ENCODE measurements around the gene USP2.

Gene USP2

GRCh38 chr11:119322921-119323531 lies 58.5 kb downstream of the USP2 start:
- DNase-seq (ENCODE audit: low read depth), result no peak

DNA sequence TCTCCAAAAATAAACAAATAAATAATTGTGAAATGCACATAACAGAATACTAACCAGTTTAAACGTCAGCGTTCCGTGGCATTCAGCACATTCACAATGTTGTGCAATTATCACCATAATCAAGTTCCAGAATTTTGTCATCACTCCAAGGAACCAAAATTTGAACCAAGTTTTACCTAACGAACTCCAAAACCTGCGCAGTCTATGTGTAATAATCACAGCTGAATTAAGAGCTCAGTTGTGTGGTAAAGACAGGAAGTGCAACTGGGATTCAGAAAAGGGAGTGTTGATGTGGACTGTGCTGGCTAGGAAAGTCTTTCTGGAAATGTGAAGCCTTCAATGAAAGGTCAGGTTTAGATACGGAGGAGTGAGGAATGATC lies 59.1 kb downstream of the USP2 start:
- DNase-seq (ENCODE audit: low read depth), result no peak

GRCh38 chr11:119320776-119321524 lies 60.5 kb downstream of the USP2 start:
- DNase-seq (ENCODE audit: low read depth), result peak; percentile 32

- no peak for DNase-seq (ENCODE audit: low read depth)
Measured at GRCh38 chr11:119320240-119320775, 61.2 kb downstream of the USP2 start.

DNA sequence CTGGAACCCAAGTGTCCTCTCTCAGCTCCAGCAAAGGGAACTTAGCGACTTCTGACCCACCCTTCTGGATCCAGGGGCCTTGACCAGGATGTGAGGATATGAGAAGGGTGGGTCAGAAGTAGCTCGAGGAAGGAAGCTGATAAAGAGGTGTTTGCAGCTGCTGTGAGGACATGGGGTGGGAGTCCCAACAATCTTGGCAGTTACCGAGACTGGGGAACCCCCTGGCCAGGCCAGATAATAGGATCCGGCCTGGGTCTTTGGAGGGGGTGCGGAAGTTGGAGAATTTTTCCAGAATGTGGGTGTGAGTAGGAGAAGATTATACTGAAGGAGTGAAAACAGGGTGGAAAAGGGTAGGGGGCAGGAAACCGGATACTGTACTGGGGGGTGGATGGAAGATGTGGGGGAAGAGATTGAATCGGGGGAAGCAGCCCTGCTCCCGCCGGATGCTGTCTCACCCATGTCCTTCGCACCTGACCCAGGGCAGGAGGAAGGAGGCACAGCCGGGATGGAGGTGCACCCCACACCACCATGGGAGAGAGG lies 61.7 kb downstream of the USP2 start:
- no peak for DNase-seq (ENCODE audit: low read depth)

DNA sequence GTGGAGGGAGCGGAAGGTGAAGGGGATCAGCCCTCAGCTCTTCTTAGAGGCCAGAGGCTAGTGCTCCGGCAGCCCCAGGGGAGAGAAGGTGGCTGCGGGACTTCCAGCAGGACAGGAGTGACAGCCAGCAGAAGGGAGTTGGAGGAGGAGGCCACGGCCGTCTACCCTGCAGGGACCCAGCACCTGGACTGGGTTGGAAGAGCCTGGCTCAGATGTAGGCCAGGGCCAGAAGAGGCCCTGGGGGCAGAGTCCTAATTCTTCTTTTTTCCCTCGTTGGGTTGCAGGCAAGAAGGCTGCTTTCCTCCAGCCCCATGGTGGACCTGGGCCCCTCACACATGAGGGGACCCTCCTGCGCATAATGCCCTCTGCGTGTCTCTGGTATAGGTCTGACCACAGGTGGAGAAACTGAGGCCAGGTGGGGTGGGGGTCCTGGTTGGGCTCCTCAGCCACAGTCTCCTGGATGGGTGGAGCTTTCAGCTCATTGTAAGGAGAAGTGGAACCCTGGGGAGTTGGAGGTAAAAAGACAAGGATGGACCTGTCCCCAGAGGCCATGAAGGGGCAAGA lies 62.3 kb downstream of the USP2 start:
- no peak for DNase-seq (ENCODE audit: low read depth)

DNA sequence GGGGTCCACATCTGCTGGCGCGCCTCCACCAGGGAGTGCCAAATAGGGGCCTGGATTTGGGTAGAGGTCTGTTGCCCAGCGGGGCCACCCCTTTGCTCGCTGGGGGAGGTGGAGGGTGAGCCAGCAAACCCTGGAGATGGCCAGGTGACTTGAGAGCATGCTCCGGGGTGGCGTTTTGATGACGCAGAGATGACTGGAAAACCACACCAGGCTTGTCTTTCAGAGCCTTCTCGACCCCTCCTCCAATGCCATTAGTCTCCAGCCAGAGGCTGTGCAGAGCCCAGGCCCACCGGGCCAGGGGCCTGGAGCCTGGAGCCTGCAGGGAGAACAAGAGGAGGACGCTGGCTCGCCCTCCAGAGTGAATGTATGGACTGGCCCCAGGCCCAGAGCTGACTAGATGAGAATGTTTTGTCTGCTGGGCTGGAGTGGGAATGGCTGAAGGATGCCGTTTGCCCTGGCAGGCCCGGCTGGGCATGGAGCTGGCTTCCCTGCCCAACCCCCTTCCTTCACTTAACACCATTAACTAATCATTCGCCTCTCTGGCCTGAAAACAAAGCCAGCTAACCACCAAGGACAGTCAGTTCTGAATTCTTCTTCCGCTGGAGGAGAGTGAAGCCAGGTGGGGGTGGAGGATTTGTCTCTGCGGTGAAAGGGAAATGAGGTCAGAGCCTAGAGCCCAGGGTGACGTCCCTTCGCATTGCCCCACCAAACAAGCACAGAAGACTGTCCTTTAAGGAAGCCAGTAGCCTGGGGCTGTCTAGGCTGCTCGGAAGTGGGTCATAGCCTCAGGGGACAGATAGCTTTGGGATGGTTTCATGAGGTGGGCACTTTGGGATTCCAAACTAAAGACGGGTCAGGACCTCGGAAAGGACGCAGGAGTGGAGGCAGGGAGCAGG lies 63.0 kb downstream of the USP2 start:
- DNase-seq (ENCODE audit: low read depth), result no peak

DNA sequence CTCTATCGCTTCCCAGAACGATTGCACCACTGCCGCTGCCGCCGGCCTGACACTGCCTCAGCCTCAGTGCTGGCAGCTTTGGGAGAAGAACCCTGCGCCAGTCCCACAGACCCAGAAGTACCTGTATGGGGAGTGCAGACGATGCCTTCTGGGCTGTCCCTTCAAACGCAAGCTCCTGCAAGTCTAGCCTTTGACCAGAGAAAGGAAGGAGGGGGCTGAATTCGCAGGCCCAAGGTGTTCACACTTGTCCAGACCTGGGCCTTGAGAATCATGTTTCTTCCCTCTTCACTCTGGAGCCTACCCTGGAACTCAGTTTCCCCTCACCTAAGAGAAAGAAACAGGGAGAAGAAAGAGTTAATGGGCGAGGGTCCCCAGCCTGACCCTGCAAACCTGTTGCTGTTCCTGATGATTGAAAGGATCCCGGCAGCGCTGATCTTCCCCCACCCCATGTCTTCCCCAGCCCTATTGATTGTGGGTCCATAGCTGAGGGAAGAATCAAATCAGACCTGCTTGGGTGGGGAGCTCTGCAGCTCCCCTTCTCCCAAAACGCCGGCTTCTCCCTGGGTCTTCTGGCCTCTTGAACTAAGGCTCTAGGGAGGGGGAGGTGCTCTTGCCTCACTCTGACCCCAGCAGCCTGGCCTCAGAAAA lies 63.8 kb downstream of the USP2 start:
- DNase-seq (ENCODE audit: low read depth), result no peak

DNA sequence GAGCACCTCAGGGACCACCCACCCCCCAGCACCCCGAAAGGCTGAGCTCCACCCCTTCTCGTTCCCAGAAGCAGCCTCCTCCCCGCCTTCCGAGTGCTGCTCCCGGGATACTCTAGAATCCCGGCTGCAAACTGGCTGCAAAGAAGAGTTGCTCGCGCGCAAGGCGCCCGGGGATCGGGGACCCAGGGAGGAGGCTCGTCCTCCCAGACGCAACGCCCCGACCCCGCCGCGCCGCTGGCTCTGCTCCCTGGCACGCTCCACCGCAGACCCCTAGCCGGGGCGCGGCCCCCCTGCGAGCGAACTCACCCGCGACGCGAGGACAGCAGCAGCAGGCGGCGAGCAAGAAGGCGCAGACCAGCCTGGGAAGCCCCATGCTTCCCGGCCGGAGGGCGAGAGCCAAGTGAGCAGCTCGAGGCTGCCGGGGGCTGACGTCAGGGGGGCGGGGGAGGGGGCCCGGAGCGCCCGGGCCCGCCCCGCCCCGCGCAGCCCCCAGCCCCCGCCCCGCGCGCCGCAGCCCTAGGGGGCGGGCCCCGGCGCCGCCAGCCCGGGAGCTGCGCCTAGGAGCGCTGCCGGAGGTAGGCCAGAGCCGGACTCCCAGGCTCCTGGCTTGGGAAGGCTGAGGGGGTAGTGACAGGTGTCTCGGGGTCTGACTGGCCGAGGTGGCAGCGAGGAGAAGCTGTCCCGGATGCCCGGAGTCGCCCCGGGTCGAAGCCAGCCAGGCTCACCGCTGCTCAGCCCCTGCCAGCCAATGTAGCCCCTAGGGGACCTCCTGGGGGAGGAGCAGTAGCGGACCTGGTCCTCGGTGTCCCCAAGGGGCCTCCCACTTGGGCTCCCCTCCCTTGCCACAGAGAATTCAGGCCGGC lies 64.5 kb downstream of the USP2 start, which contains the start of gene MCAM:
MCAM (minus strand) TSS at position 402 of the 863 bp plus-strand sequence; CDS start at position 373, 29 bp downstream.
- no peak for DNase-seq (ENCODE audit: low read depth)

GRCh38 chr11:119316016-119316728 lies 65.3 kb downstream of the USP2 start:
- no peak for DNase-seq (ENCODE audit: low read depth)

DNA sequence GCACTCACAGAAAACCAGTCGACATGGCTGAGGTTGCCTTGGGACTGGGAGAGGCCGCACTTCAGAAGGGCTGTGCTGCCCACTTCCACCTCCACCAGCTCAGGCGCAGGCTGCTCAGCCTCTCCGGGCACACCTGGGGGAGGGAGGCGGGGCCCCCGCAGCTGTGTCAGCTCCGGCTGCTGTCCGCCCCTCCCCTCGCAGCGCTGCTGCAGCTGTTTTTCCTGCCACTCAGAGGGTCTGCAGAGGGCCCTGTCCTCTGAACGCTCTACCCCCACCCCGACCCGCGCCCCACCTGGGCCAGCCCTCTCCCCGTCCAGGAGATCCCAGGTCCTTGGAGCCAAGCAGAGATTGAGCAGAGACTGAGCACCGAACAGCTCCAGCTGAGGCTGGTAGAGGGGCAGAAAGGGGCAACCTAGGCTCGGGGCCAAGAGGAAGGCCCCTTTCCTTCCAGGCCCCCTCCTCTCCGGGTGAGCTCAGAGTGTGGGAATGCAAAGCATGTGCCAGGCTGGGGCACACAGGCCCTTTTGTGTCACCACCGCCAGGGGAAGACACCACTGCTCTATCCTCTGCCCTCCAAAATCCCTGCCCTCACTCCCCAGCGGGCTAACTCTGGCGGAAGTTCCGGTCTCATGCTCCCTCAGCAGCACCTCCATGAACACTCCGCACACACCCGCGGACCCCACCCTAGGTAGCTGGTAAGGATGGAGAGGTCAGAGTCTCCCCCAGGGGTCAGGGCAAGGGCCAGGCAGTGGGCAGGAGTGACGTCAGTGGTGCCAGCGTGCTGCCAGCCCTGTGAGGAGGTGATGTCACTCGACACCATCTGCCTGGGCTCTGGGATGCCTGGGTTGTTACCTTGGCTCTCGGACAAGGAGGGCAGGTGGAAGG lies 66.1 kb downstream of the USP2 start:
- DNase-seq (ENCODE audit: low read depth), result no peak

DNA sequence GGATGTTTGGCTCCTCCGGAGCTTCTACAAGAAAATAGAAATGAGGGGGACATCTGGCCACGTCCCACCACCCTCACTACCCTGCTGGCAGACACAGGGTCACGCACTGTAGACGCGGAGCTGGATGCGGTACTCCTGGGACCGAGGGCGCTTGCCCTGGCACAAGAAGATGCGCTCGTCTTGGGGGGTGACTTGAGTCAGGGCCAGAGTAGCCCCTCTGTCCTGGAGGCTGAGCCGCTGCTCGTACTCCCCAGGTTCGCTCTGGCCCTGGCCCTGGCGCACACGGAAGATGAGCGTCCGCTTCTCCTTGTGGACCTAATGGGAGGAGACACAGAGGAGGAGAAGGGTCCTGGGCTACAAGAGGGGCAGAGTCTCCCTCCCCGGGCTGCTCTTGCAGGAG lies 66.8 kb downstream of the USP2 start:
- no peak for DNase-seq (ENCODE audit: low read depth)

GRCh38 chr11:119310682-119311052 lies 70.8 kb downstream of the USP2 start:
- no peak for DNase-seq (ENCODE audit: low read depth)

DNA sequence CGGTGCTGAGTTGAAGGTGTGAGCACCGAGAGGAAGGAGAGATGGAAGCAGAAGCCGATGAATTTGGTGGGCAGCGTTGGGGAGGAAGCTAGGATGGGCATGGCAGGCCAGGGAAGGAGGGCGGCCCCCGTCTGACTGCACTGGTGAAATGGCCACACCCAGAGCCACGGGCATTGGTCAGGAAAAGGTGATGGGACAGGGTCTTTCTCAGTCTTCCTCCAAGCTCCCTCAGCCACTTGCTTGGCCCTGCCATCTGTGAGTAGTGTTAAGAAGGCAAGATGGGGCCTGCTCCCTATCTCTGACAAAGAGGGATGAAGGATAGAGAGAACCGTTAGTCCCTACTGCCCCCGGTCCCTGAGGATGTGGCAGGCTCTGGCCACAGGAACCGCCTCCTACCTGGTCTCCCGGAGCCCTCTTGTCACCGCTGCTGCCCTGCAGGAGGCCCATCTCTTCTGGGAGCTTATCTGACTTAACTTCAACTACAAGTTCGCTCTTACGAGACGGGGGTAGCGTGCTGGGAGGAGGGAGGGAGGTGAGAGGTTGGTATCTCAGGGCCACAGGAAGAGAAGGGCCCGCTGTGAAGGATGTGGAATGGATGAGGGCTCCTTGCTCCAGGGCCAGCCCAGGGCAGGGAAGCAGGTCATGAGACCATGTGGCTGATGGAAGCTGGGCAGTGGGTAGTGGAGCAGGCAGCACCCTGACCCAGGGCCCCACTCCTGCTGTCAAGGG lies 71.4 kb downstream of the USP2 start:
- DNase-seq (ENCODE audit: low read depth), result no peak

DNA sequence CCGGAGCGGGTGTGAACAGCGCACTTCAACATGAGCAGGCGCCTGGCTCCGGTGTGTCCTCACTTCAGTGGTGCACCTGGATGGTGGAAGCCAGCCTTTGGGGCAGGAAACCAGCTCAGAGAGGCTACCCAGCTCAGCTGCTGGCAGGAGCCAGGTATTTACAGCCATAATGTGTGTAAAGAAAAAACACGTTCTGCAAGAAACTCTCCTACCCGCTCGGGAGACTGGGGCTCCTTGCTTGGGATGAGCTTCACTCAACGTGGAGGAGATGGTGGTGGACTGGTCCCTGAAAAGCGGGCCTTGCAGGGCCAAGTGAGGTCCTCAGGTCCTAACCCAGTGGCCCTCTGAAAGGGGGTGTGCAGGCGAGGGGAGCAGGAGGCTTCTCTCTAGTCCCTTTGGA lies 72.1 kb downstream of the USP2 start:
- DNase-seq (ENCODE audit: low read depth), result no peak

DNA sequence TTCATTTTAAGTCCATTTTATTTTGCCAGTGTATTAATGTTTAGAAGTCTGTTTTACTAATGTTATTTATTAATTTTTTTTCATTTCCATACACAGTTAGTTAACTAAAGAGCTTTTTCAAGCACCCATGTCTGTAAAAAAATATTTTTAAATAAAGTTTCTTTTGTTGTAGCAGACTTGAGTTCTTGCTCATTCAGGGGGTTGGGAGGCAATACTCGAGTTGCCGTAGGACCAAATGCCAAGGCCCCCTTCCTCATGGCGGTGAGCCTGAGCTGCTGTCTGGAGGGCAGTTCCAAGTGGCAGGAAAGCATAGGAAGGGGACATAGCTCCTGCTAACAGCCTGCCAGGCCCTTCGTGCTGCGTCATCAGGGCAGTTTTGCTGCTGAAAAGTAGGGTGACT lies 73.5 kb downstream of the USP2 start:
- no peak for DNase-seq (ENCODE audit: low read depth)

DNA sequence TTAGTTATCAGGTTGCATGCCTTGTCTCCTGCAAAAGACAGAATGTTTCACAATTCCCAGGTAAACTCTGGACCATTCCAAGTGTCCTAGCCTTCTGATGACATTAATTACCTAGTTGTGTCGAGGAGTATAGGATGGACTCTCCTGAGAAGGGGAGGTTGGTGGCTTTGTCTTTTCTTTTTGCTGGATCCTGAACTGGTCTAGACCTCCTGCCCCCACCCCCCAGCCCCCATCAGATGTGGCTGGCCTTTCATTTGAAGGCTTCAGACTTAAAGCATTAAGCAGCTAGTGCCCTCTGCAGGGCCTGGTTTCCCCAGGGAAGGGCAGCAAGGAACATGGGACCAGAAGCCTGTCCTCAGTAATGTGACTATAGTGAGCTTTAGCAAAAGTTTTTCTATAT lies 74.3 kb downstream of the USP2 start:
- DNase-seq (ENCODE audit: low read depth), result no peak

DNA sequence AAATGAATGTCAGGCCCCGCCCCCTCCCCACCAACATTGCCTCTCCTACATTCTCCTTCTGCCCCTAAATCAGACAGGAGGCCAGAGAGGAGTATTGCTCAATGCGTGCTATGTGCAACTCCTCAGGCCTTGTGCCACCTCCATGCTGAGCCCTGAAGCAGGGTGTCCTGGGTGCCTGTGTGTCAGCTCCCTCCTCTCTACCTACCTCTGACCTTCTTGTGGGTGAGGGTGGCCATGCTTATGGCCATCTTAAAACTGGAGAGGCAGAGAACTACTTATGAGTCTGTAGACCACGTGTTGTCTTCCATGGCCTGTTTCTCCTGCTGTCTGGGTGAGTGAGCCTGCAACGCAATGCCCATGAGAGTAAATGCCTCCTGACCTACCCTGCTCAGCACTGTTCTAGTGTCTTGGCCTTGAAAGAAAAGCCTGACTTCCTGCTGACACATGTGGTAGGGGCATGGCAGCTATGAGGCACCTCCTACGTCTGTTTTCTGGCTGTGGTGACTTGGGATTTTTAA lies 75.1 kb downstream of the USP2 start:
- no peak for DNase-seq (ENCODE audit: low read depth)

Data from activated T-helper 1 cell treated with Interleukin-2 at 50 U/mL for 16 hours (primary cell).